Glomerular endothelial cell (primary cell): ENCODE results near the gene HMGCLL1. TPM values are rescaled to one million over a fixed set of nuclear protein-coding genes. Genes with fewer than 3 reads are reported as not detected.

Experiments used
- DNase-seq: peaks from one replicate; pipeline ENCODE4 v3.0.0-alpha.2; 2011; ENCODE audit warnings: low read depth, low spot score; ENCODE audit errors: extremely low read depth
- total RNA-seq: library from RNA; depleted of rRNA; stranded (reverse); fragments of >200 nt; gene quantifications from 2 replicates; pipeline ENCODE4 v1.2.3, GENCODE V29; 2015

Gene HMGCLL1
- total RNA-seq, 1 donor from 2014 or later, result not detected

GRCh38 chr6:55447891-55448290, 131.1 kb downstream of the HMGCLL1 start:
- no peak for DNase-seq

- DNase-seq, result peak; percentile 33
Measured at GRCh38 chr6:55445648-55446204, 133.3 kb downstream of the HMGCLL1 start.

GRCh38 chr6:55443238-55444134, 135.5 kb downstream of the HMGCLL1 start:
- no peak for DNase-seq

- DNase-seq, result no peak
Measured at GRCh38 chr6:55438203-55438602, 140.8 kb downstream of the HMGCLL1 start.

- no peak for DNase-seq
Measured at GRCh38 chr6:55437141-55437540, 141.9 kb downstream of the HMGCLL1 start.

- DNase-seq, result no peak
Measured at GRCh38 chr6:55433446-55434130, 145.4 kb downstream of the HMGCLL1 start.

- no peak for DNase-seq
Measured at GRCh38 chr6:55423933-55424332, 155.1 kb downstream of the HMGCLL1 start.

- no peak for DNase-seq
Measured at GRCh38 chr6:55410674-55411073, 168.3 kb downstream of the HMGCLL1 start.

- DNase-seq, result no peak
Measured at GRCh38 chr6:55405474-55406235, 173.3 kb downstream of the HMGCLL1 start.

GRCh38 chr6:55399351-55399750, 179.6 kb downstream of the HMGCLL1 start:
- no peak for DNase-seq

- no peak for DNase-seq
Measured at GRCh38 chr6:55397986-55398385, 181.0 kb downstream of the HMGCLL1 start.

- DNase-seq, result no peak
Measured at GRCh38 chr6:55395871-55396270, 183.1 kb downstream of the HMGCLL1 start.

- DNase-seq, result no peak
Measured at GRCh38 chr6:55388211-55388610, 190.8 kb downstream of the HMGCLL1 start.
